ENCODE results near the gene HPD.
"Not testable (repeated sequence)": the region's sequence is repeated elsewhere in the genome, so short reads cannot be mapped to it uniquely, and the experiment has no call there.

HPD gene

GRCh38 chr12:121798787-121799155 is 59.9 kb downstream of the HPD start:
- DNase-seq (ENCODE audit: low read depth): no peak

GRCh38 chr12:121797937-121798786 is 60.5 kb downstream of the HPD start:
- no peak for DNase-seq (ENCODE audit: low read depth)

GRCh38 chr12:121796855-121797751 is 61.6 kb downstream of the HPD start:
- no peak for DNase-seq (ENCODE audit: low read depth)

- DNase-seq (ENCODE audit: low read depth): peak; percentile 70
Observed at GRCh38 chr12:121795034-121795968, 63.4 kb downstream of the HPD start.

- no peak for DNase-seq (ENCODE audit: low read depth)
Observed at GRCh38 chr12:121794534-121795033, 64.1 kb downstream of the HPD start.

GRCh38 chr12:121793838-121794533 is 64.7 kb downstream of the HPD start:
- DNase-seq (ENCODE audit: low read depth): peak; percentile 90

- DNase-seq (ENCODE audit: low read depth): peak; percentile 46
Observed at GRCh38 chr12:121793440-121793837, 65.2 kb downstream of the HPD start, which contains the start of gene RHOF. TSS of gene RHOF (minus strand) at chr12:121793688. CDS start at chr12:121793633, 55 bp downstream.

GRCh38 chr12:121792607-121793439 is 65.8 kb downstream of the HPD start:
- DNase-seq (ENCODE audit: low read depth): no peak

GRCh38 chr12:121791671-121792551 is 66.7 kb downstream of the HPD start:
- DNase-seq (ENCODE audit: low read depth): no peak

GRCh38 chr12:121790785-121791184 is 67.9 kb downstream of the HPD start:
- DNase-seq (ENCODE audit: low read depth): not testable (repeated sequence)

- peak; percentile 93 for DNase-seq (ENCODE audit: low read depth)
Observed at GRCh38 chr12:121789800-121790728, 68.6 kb downstream of the HPD start.
